Measurements from ENCODE around the gene TMC1. TPM values are rescaled to one million over a fixed set of nuclear protein-coding genes. Genes with fewer than 3 reads are reported as not detected.

Gene TMC1
- total and polyA plus RNA-seq, 2 of the 13 experiments (the other 11 are each of a cell fraction or from before 2014, with no cell fraction given): 0.02 to 0.03 TPM

DNA sequence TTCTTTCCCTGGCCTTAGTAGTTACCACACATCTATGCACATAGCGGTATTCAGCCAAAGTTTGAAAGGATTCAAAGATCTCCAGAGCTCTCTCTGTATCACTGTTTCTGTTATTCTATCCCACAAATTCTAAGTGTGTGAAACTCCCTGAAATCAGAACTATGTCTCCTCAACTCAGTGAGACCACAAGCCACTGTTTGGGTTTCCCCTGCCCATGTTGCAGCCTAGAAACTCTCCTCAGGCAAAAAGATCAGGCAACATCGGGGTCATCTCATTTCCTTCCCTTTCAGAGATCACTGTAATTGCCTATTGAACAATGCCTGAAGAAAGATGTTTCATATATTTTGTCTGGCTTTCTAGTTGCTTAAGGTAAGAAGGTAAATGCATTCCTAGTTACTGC is 135.6 kb downstream of the TMC1 start:
- DNase-seq (ENCODE audit: low spot score): no peak
- BruUV-seq (replicated peaks): no TSS peak
- no peak overlapping the region for H3K27ac ChIP-seq (ENCODE audit: extremely low read length, insufficient read depth, low read length)
- no peaks in the 10 kb centered on the region for H3K36me3 ChIP-seq (replicated peaks in 1 of 2; ENCODE audit: control insufficient read depth in 1 of 2, insufficient read depth in 2 of 2, low read length in 2 of 2)
- no peak for ATAC-seq
- CTCF ChIA-PET (ENCODE audit: low intra/inter-chr PET ratio, low total read pairs): no interaction called here
- H4K20me1 ChIP-seq (ENCODE audit: insufficient read depth, low read length): no peaks in the 10 kb centered on the region
- in situ Hi-C loops (cut with HindIII; ENCODE audit: extremely low pct_ligation_motif_present, low pct_unique_long_range_greater_than_20kb): no loop called here
- FAIRE-seq: no peak
- H3K4me2 ChIP-seq (ENCODE audit: low read depth, low read length): no peak overlapping the region
- TF ChIP-seq ZNF550 (CRISPR knock-in tag; IDR thresholded peaks at IDR 0.05; ENCODE audit: borderline replicate concordance) (no peak), ZNF143 (CRISPR knock-in tag; IDR thresholded peaks at IDR 0.05) (no peak), DR1 (CRISPR knock-in tag; IDR thresholded peaks at IDR 0.05) (no peak), GZF1 (CRISPR knock-in tag; IDR thresholded peaks at IDR 0.05) (no peak), XRCC5 (optimal IDR thresholded peaks at IDR 0.05; ENCODE audit: low read length) (no peak), NR3C1 (CRISPR knock-in tag; IDR thresholded peaks at IDR 0.05) (no peak), SP1 (IDR thresholded peaks at IDR 0.05) (no peak), SP1 (CRISPR knock-in tag; IDR thresholded peaks at IDR 0.05) (no peak), ZNF782 (CRISPR knock-in tag; IDR thresholded peaks at IDR 0.05; ENCODE audit: borderline replicate concordance) (no peak), ZNF660 (CRISPR knock-in tag; IDR thresholded peaks at IDR 0.05; ENCODE audit: borderline replicate concordance, low read depth) (no peak), SKI (IDR thresholded peaks at IDR 0.05; ENCODE audit: partially characterized antibody) (no peak), PCBP2 (optimal IDR thresholded peaks at IDR 0.05; ENCODE audit: low read depth, low read length, poor library complexity, severe bottlenecking) (no peak), BRD4 (CRISPR knock-in tag; IDR thresholded peaks at IDR 0.05) (no peak), FOXK1 (CRISPR knock-in tag; IDR thresholded peaks at IDR 0.05; ENCODE audit: borderline replicate concordance, low read depth) (no peak)
- TF ChIP-seq, protein P1, sequence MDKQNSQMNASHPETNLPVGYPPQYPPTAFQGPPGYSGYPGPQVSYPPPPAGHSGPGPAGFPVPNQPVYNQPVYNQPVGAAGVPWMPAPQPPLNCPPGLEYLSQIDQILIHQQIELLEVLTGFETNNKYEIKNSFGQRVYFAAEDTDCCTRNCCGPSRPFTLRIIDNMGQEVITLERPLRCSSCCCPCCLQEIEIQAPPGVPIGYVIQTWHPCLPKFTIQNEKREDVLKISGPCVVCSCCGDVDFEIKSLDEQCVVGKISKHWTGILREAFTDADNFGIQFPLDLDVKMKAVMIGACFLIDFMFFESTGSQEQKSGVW (CRISPR knock-in tag; IDR thresholded peaks at IDR 0.05; ENCODE audit: borderline replicate concordance): no peak
- H3K79me2 ChIP-seq (ENCODE audit: insufficient read depth, low read length): no peaks in the 10 kb centered on the region
- no peak overlapping the region for H3K4me3 ChIP-seq (replicated peaks in 1 of 3; ENCODE audit: insufficient read depth in 1 of 3, low read depth in 2 of 3, low read length in 3 of 3)
- no peaks in the 10 kb centered on the region for H3K9me3 ChIP-seq (ENCODE audit: low read length)
- no peak overlapping the region for H2AFZ ChIP-seq (ENCODE audit: low read length)
- no peak overlapping the region for H3K9ac ChIP-seq (ENCODE audit: insufficient read depth, low read depth, low read length)
- 4% methylated on average over 2 of the region's 2 CpGs for WGBS (ENCODE audit: low lambda C conversion rate)
- POLR2A ChIA-PET: no interaction called here
- no peaks in the 10 kb centered on the region for H3K4me1 ChIP-seq (ENCODE audit: insufficient read depth, low read length)
- intact Hi-C loops (cut with micrococcal nuclease; ENCODE audit: unreplicated experiment): no loop called here
- H3K27me3 ChIP-seq (ENCODE audit: control insufficient read depth in 1 of 2, insufficient read depth in 2 of 2, low read length in 2 of 2): no peaks in the 10 kb centered on the region

All from HepG2 (cell line).